GM23338 (cell line): Measurements from ENCODE around the gene RSRC1. TPM values are rescaled to one million over a fixed set of nuclear protein-coding genes. Genes with fewer than 3 reads are reported as not detected.
A peak's percentile ranks its signal among the peaks of the same experiment; 100 is the strongest.

Experiments used
- ATAC-seq: fragments of 200-7000 bp; cut with Tn5 transposase; 3 replicates; pipeline ENCODE4 v1.9.1; 2020
- DNase-seq: peaks from one replicate; pipeline ENCODE4 v3.0.0-alpha.2; 2015; ENCODE audit warnings: low spot score
- H2AFZ ChIP-seq: fragments of 200-600 bp; sonication (generic); 2 replicates; pipeline ENCODE4 v1.8.0; 2016; ENCODE audit warnings: antibody characterized with exemption, mild to moderate bottlenecking, moderate library complexity
- H3F3A ChIP-seq: fragments of 200-600 bp; sonication (generic); replicated peaks from 2 replicates; pipeline ENCODE4 v1.8.0; 2017; ENCODE audit warnings: antibody characterized with exemption, mixed run types, low read depth
- H3K27ac ChIP-seq: fragments of 200-600 bp; sonication (generic); 2 replicates; pipeline ENCODE4 v1.6.1; 2016; ENCODE audit warnings: low read depth
- H3K27me3 ChIP-seq: fragments of 200-600 bp; sonication (generic); 2 replicates; pipeline ENCODE4 v1.8.0; 2016; ENCODE audit warnings: mild to moderate bottlenecking, mixed run types, moderate library complexity; ENCODE audit not compliant: insufficient read depth
- H3K36me3 ChIP-seq: fragments of 200-600 bp; sonication (generic); 2 replicates; pipeline ENCODE4 v1.8.0; 2016; ENCODE audit warnings: mild to moderate bottlenecking; ENCODE audit not compliant: insufficient read depth
- H3K4me1 ChIP-seq: fragments of 200-600 bp; sonication (generic); 2 replicates; pipeline ENCODE4 v1.8.0; 2016; ENCODE audit warnings: mild to moderate bottlenecking, moderate library complexity; ENCODE audit not compliant: insufficient read depth
- H3K4me2 ChIP-seq: fragments of 200-600 bp; sonication (generic); 2 replicates; pipeline ENCODE4 v1.7.1; 2017; ENCODE audit warnings: mixed run types
- H3K4me3 ChIP-seq: fragments of 200-600 bp; sonication (generic); 2 replicates; pipeline ENCODE4 v1.6.1; 2016; ENCODE audit warnings: mixed run types
- H3K79me2 ChIP-seq: fragments of 200-600 bp; sonication (generic); replicated peaks from 2 replicates; pipeline ENCODE4 v1.8.0; 2017; ENCODE audit warnings: mild to moderate bottlenecking; ENCODE audit not compliant: insufficient read depth
- H3K9me2 ChIP-seq: fragments of 200-600 bp; sonication (generic); 2 replicates; pipeline ENCODE4 v1.8.0; 2017; ENCODE audit not compliant: insufficient read depth
- H4K20me1 ChIP-seq: fragments of 200-600 bp; sonication (generic); replicated peaks from 2 replicates; pipeline ENCODE4 v1.8.0; 2017; ENCODE audit warnings: mild to moderate bottlenecking; ENCODE audit not compliant: insufficient read depth
- H3K27ac Mint-ChIP-seq: 2 replicates; pipeline ENCODE4 v1.8.0; 2020; ENCODE audit warnings: inconsistent platforms, mild to moderate bottlenecking, moderate library complexity, mixed read lengths
- H3K27me3 Mint-ChIP-seq: 3 replicates; pipeline ENCODE4 v1.8.0; 2022; ENCODE audit warnings: low read depth, mild to moderate bottlenecking, moderate library complexity, mixed read lengths, inconsistent platforms; ENCODE audit not compliant: insufficient read depth, poor library complexity
- H3K36me3 Mint-ChIP-seq: 3 replicates; pipeline ENCODE4 v1.8.0; 2021; ENCODE audit warnings: low read depth, mild to moderate bottlenecking, inconsistent platforms, moderate library complexity, mixed read lengths
- H3K4me1 Mint-ChIP-seq: 3 replicates; pipeline ENCODE4 v1.8.0; 2020; ENCODE audit warnings: mild to moderate bottlenecking, inconsistent platforms, mixed read lengths
- H3K4me3 Mint-ChIP-seq: 3 replicates; pipeline ENCODE4 v1.8.0; 2021; ENCODE audit warnings: moderate library complexity, mild to moderate bottlenecking, inconsistent platforms, mixed read lengths
- H3K9me3 Mint-ChIP-seq: 3 replicates; pipeline ENCODE4 v1.8.0; 2020; ENCODE audit warnings: moderate library complexity, mild to moderate bottlenecking, inconsistent platforms, mixed read lengths
- EZH2 ChIP-seq: fragments of 200-600 bp; sonication (generic); IDR thresholded peaks from one replicate; pipeline ENCODE4 v1.8.0; 2017; ENCODE audit warnings: antibody characterized with exemption, mild to moderate bottlenecking, low read depth; ENCODE audit not compliant: unreplicated experiment
- REST ChIP-seq: IDR thresholded peaks from one replicate; pipeline ENCODE4 v1.6.1; 2018; ENCODE audit warnings: antibody characterized with exemption; ENCODE audit not compliant: unreplicated experiment
- ZNF114 ChIP-seq: fragments of 250-450 bp; sonication (Bioruptor Pico); IDR thresholded peaks from 2 replicates; pipeline ENCODE4 v1.5.0; 2020; ENCODE audit warnings: mild to moderate bottlenecking, moderate library complexity
- polyA plus RNA-seq: library from polyadenylated mRNA; unstranded; fragments of >200 nt; fragmentation: Nextera tagmentation; extraction: Ambion mirVana; gene quantifications from 2 replicates; pipeline ENCODE4 v1.2.1, GENCODE V29; 2016
- total RNA-seq: library from RNA; depleted of rRNA; stranded (reverse); fragments of >200 nt; shearing (Covaris generic); gene quantifications from 2 replicates; pipeline ENCODE4 v1.2.3, GENCODE V29; 2014
- TF ChIP-seq, protein P1 (sequence below), 2 experiments: fragments of 200-600 bp in 1 of 2; sonication (generic) in 1 of 2; conservative IDR thresholded peaks; 2 replicates each; pipeline versions ENCODE4 v1.5.1 to v1.6.1; 2016 to 2017; ENCODE audit warnings: antibody characterized with exemption in 2 of 2, low read depth in 2 of 2, mild to moderate bottlenecking in 2 of 2, moderate library complexity in 1 of 2

Gene RSRC1
- total and polyA plus RNA-seq, 2 experiments from 2014 or later = 32.5 to 76.8 TPM

DNA sequence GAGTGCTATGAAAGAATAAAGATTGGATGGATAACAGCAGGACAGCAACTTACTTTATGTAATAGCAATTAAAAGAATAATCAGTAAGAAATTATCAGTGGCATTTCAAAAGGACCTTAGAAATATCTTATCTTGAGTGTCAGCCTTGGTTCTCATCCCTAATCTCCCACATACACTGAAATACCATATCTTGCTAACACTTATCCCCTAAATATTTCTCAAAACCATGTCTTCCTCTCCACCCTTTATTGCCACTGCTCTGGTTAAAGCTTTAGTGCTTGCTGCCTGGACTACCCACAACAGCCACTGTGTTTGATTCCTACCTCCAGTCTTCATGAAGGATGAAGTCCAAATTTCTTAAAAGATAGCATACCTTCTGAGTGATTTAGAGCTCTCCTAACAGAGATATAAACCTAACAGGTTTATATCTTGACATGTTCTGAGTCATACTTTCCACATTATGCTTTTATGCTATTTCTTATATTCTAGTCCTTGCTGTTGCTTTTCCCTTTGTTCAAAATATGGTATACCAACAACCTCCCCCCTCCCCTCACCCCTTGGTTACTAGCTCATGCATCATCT lies 202.8 kb downstream of the RSRC1 start:
- Histone ChIP-seq H3F3A (no peaks in the 10 kb centered on the region), H3K27ac (no peak overlapping the region), H3K79me2 (no peaks in the 10 kb centered on the region), H4K20me1 (no peaks in the 10 kb centered on the region), H2AFZ (no peak overlapping the region), H3K4me2 (no peak overlapping the region), H3K4me3 (no peak overlapping the region), H3K36me3 (no peaks in the 10 kb centered on the region), H3K4me1 (no peaks in the 10 kb centered on the region), H3K27me3 (no peaks in the 10 kb centered on the region), H3K9me2 (no peaks in the 10 kb centered on the region)
- Mint-ChIP-seq H3K36me3 (no peaks in the 10 kb centered on the region), H3K27me3 (peaks cover 4% of the 10 kb centered on the region), H3K4me3 (no peak overlapping the region), H3K4me1 (no peaks in the 10 kb centered on the region), H3K27ac (no peak overlapping the region), H3K9me3 (no peaks in the 10 kb centered on the region)
- TF ChIP-seq REST (no peak), ZNF114 (CRISPR knock-in tag) (no peak)
- DNase-seq = no peak
- ATAC-seq = no peak

GRCh38 chr3:158313338-158313927 lies 203.5 kb downstream of the RSRC1 start:
- Histone ChIP-seq H4K20me1 (no peaks in the 10 kb centered on the region), H3K4me2 (no peak overlapping the region), H3K36me3 (no peaks in the 10 kb centered on the region), H3K9me2 (no peaks in the 10 kb centered on the region), H3K4me1 (no peaks in the 10 kb centered on the region), H3F3A (no peaks in the 10 kb centered on the region), H3K27me3 (no peaks in the 10 kb centered on the region), H3K4me3 (no peak overlapping the region), H2AFZ (no peak overlapping the region), H3K79me2 (no peaks in the 10 kb centered on the region), H3K27ac (no peak overlapping the region)
- TF ChIP-seq EZH2 = no peak
- TF ChIP-seq, protein P1, sequence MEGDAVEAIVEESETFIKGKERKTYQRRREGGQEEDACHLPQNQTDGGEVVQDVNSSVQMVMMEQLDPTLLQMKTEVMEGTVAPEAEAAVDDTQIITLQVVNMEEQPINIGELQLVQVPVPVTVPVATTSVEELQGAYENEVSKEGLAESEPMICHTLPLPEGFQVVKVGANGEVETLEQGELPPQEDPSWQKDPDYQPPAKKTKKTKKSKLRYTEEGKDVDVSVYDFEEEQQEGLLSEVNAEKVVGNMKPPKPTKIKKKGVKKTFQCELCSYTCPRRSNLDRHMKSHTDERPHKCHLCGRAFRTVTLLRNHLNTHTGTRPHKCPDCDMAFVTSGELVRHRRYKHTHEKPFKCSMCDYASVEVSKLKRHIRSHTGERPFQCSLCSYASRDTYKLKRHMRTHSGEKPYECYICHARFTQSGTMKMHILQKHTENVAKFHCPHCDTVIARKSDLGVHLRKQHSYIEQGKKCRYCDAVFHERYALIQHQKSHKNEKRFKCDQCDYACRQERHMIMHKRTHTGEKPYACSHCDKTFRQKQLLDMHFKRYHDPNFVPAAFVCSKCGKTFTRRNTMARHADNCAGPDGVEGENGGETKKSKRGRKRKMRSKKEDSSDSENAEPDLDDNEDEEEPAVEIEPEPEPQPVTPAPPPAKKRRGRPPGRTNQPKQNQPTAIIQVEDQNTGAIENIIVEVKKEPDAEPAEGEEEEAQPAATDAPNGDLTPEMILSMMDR (conservative IDR thresholded peaks at IDR 0.05; ENCODE audit: low read depth in 2 of 2) = peak; percentile 75 to 81
- Mint-ChIP-seq H3K9me3 (no peaks in the 10 kb centered on the region), H3K36me3 (no peaks in the 10 kb centered on the region), H3K27me3 (peaks cover 4% of the 10 kb centered on the region), H3K4me3 (no peak overlapping the region), H3K4me1 (no peaks in the 10 kb centered on the region), H3K27ac (no peak overlapping the region)
- DNase-seq (peak; percentile 55), ATAC-seq (peak; percentile 69)
